GM21529 (cell line): ENCODE results near the gene E2F2.

ENCODE experiments used
- ATAC-seq: cut with Tn5 transposase; IDR thresholded peaks from one replicate; pipeline ENCODE4 v1.9.1; 2021; ENCODE audit not compliant: unreplicated experiment

The E2F2 gene

DNA sequence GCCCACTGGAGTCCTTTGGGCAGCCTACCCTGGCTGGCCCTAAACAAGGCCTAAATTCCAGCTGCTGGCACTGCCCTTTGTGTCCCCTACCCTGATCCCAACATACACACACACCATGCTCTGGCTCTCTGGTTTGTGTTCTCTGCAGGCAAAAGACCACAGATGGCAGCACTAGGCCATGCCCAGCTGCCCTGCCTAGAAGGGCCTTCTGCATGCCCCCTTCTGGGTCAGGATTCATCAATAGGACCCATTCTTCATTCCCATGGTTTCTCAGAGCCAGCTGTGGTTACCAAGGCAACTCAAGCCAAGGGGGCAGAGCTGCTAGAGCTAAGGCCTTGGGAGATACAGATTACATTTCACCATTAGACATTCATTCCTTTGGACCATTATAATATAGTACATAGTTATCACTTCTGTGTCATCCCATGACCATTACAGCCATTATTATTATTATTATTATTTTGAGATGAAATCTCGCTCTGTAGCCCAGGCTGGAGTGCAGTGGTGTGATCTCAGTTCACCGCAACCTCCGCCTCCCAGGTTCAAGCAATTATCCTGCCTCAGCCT, 64.5 kb downstream of the E2F2 start:
- ATAC-seq, result no peak

DNA sequence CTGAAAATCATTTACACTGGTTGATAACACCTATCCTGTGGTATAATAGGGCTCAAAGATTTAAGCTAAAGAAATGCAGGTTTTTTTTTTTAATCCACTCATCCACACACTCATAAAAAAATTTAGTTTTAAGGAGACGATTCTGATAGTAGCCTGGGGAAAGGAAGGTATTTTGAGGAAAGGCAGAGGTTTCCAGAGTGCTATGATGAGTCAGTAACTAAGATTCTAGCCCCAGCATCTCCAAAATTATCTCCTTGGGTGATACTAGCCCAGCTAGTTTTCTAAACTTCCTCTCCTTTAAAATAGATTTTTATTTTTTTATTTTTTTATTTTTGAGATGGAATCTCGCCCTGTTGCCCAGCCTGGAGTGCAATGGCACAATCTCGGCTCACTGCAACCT, 67.7 kb downstream of the E2F2 start:
- no peak for ATAC-seq

DNA sequence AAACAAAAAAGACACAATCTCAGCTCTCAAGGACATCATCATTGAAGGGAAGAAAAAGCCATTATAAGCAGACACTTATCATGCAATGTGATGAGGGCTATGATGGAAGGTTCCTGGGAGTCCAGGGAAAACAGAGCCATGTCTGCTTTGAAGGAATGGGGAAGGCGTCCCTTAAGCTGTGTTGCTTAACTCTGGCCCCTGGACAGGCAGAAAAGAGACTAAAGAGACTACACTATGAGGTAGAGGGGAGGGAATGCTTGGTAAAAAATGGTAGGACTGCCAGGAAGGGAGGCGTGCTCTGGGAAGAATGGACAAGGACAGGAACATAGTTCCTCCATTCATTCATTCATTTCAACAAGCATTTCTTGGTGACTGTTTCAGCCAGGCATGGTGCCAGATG, 68.3 kb downstream of the E2F2 start:
- ATAC-seq, result no peak

DNA sequence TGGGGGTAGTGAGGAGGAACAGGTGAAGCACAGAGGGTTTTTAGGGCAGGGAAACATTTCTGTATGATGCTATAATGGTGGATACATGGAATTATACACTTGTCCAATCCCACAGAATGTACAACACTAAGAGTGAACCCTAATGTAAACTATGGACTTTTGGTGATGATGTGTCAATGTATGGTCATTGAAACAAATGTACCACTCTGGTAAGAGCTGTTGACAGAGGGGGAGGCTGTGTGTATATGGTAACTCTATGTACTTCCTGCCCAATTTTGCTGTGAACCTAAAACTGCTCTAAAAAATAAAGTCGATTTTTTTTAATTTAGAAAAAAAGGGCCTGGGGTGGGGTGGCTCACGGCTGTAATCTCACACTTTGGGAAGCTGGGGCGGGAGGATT, 70.0 kb downstream of the E2F2 start:
- no peak for ATAC-seq

DNA sequence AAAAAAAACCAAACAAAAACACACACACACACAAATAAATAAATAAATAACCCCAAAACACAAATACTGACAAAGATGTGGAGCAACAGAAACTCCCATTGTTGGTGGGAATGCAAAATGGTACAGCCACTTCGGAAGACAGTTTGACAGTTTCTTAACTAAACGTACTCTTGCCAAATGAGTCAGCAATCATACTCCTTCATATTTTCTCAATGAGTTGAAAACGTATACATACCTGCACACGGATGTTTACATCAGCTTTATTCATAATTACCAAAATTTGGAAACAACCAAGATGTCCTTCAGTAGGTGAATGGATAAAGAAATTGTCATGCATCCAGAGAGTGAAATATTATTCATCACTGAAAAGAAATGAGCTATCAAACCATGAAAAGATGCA, 70.5 kb downstream of the E2F2 start:
- no peak for ATAC-seq

DNA sequence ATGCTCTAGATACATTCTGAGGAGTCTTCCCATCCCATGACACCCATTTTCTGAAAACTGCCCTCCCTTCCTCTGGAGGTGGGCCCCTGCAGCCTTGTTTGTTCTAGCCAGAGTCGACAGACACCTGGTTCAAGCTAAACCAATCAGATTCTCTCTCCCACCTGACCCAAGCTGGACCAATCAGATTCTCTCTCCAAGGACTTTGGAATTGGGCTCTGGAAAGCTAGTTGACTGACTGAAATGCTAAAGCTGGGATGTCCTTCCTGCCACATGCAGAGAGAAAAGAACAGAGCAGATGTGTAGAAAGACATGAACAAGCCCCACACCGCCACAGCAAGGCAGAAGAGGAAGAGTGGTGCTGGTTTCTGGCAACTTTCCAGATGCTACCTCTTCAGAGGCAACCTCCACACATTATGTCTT, 71.7 kb downstream of the E2F2 start:
- no peak for ATAC-seq
